HG03025 (cell line): Measurements from ENCODE around the gene PRAF2.

Experiments
- ATAC-seq: cut with Tn5 transposase; IDR thresholded peaks from one replicate; pipeline ENCODE4 v1.9.1; 2021; ENCODE audit warnings: mild to moderate bottlenecking, moderate library complexity; ENCODE audit not compliant: unreplicated experiment, low FRiP score

Gene PRAF2

GRCh38 chrX:49043987-49044281, 29.9 kb downstream of the PRAF2 start:
- no peak for ATAC-seq

- peak; percentile 90 for ATAC-seq
Measured at GRCh38 chrX:49043220-49043986, 30.4 kb downstream of the PRAF2 start, which contains the start of gene TFE3. TFE3 (minus strand) TSS chrX:49043357; CDS start chrX:49043226, 131 bp downstream.

GRCh38 chrX:49042581-49043219, 31.1 kb downstream of the PRAF2 start:
- peak; percentile 12 for ATAC-seq

- ATAC-seq = no peak
Measured at GRCh38 chrX:49041744-49042580, 31.8 kb downstream of the PRAF2 start.

GRCh38 chrX:49040376-49040955, 33.3 kb downstream of the PRAF2 start:
- no peak for ATAC-seq

GRCh38 chrX:49039598-49040375, 34.0 kb downstream of the PRAF2 start:
- ATAC-seq = no peak

GRCh38 chrX:49037883-49038475, 35.8 kb downstream of the PRAF2 start:
- no peak for ATAC-seq

- ATAC-seq = no peak
Measured at GRCh38 chrX:49030283-49030682, 43.5 kb downstream of the PRAF2 start.

- no peak for ATAC-seq
Measured at GRCh38 chrX:49029876-49030275, 43.9 kb downstream of the PRAF2 start.
